ENCODE results near the gene TMEM163. TPM values are rescaled to one million over a fixed set of nuclear protein-coding genes. Genes with fewer than 3 reads are reported as not detected.

TMEM163 gene
- total and polyA plus RNA-seq, 2 of the 13 experiments (the other 11 are each of a cell fraction or from before 2014, with no cell fraction given) = 0.05 TPM; not detected in 1

GRCh38 chr2:134412639-134412999 lies 306.2 kb downstream of the TMEM163 start (continued):
- TF ChIP-seq ZNF687 (CRISPR knock-in tag; IDR thresholded peaks at IDR 0.05) (peak; percentile 30; the same call in 1 of the 2 replicates), KMT2B (CRISPR knock-in tag; IDR thresholded peaks at IDR 0.05) (no peak), SIX1 (CRISPR knock-in tag; IDR thresholded peaks at IDR 0.05; ENCODE audit: borderline replicate concordance) (no peak), ZNF275 (CRISPR knock-in tag; IDR thresholded peaks at IDR 0.05; ENCODE audit: borderline replicate concordance) (no peak; the same call in 1 of the 2 replicates), ZNF577 (CRISPR knock-in tag; IDR thresholded peaks at IDR 0.05; ENCODE audit: borderline replicate concordance, low read depth) (no peak), TSC22D2 (CRISPR knock-in tag; IDR thresholded peaks at IDR 0.05; ENCODE audit: borderline replicate concordance) (no peak), ZFP82 (CRISPR knock-in tag; IDR thresholded peaks at IDR 0.05; ENCODE audit: borderline replicate concordance) (0 out of 2 replicates have a peak, but pooled peaks have one; percentile 10), HDAC6 (IDR thresholded peaks at IDR 0.05; ENCODE audit: low read depth, low read length) (no peak), ZNF10 (CRISPR knock-in tag; IDR thresholded peaks at IDR 0.05; ENCODE audit: borderline replicate concordance, low read depth) (no peak), HMGXB4 (CRISPR knock-in tag; IDR thresholded peaks at IDR 0.05; ENCODE audit: borderline replicate concordance in 1 of 2, low read depth in 1 of 2) (no peak; a peak in 1 of 4 replicates), BCLAF1 (IDR thresholded peaks at IDR 0.05) (no peak), BHLHE40 (IDR thresholded peaks at IDR 0.05; ENCODE audit: low read length) (no peak), GRHL1 (CRISPR knock-in tag; conservative IDR thresholded peaks at IDR 0.05) (no peak), TGIF2 (CRISPR knock-in tag; IDR thresholded peaks at IDR 0.05) (no peak), YEATS4 (CRISPR knock-in tag; IDR thresholded peaks at IDR 0.05; ENCODE audit: borderline replicate concordance) (no peak; the same call in 1 of the 2 replicates), SALL1 (CRISPR knock-in tag; IDR thresholded peaks at IDR 0.05) (no peak), POLR2G (IDR thresholded peaks at IDR 0.05; ENCODE audit: low read depth, low read length) (peak; percentile 72), NFE2 (CRISPR knock-in tag; IDR thresholded peaks at IDR 0.05) (no peak)

Data from HepG2 (cell line).